ENCODE results near the gene RPRD1B. TPM values are rescaled to one million over a fixed set of nuclear protein-coding genes. Genes with fewer than 3 reads are reported as not detected.

Gene RPRD1B
- polyA plus RNA-seq (ENCODE audit: insufficient read length): 28.2 TPM

- DNase-seq: peak; percentile 98
Measured at GRCh38 chr20:38033330-38034107, at the start of gene RPRD1B, which contains the start of gene TTI1. Gene RPRD1B (plus strand): TSS chr20:38033746. CDS start chr20:38033948, 202 bp downstream. Gene TTI1 (minus strand): TSS chr20:38033456. CDS start chr20:38013816, 19,640 bp downstream.

- DNase-seq: no peak
Measured at GRCh38 chr20:37984018-37984785, 49.3 kb upstream of the RPRD1B start.

GRCh38 chr20:37986044-37986858, 47.3 kb upstream of the RPRD1B start:
- DNase-seq: no peak

- DNase-seq: peak; percentile 47
Measured at GRCh38 chr20:37986873-37987601, 46.5 kb upstream of the RPRD1B start.

- DNase-seq: no peak
Measured at GRCh38 chr20:37987602-37988290, 45.8 kb upstream of the RPRD1B start.

- DNase-seq: no peak
Measured at GRCh38 chr20:37988306-37988954, 45.1 kb upstream of the RPRD1B start.

- no peak for DNase-seq
Measured at GRCh38 chr20:37989601-37990295, 43.8 kb upstream of the RPRD1B start.

- no peak for DNase-seq
Measured at GRCh38 chr20:37990571-37991151, 42.9 kb upstream of the RPRD1B start.

- no peak for DNase-seq
Measured at GRCh38 chr20:37991157-37991866, 42.2 kb upstream of the RPRD1B start.

GRCh38 chr20:37991908-37992307, 41.6 kb upstream of the RPRD1B start:
- no peak for DNase-seq

- peak; percentile 15 for DNase-seq
Measured at GRCh38 chr20:37992802-37993409, 40.6 kb upstream of the RPRD1B start.

GRCh38 chr20:37994512-37994911, 39.0 kb upstream of the RPRD1B start:
- DNase-seq: no peak

- DNase-seq: no peak
Measured at GRCh38 chr20:37995856-37996605, 37.5 kb upstream of the RPRD1B start.

- no peak for DNase-seq
Measured at GRCh38 chr20:37997516-37997915, 36.0 kb upstream of the RPRD1B start.

GRCh38 chr20:37999526-38000263, 33.9 kb upstream of the RPRD1B start:
- DNase-seq: no peak

GRCh38 chr20:38000293-38000692, 33.3 kb upstream of the RPRD1B start:
- no peak for DNase-seq
